B cell (primary cell): Measurements from ENCODE around the gene CHST10. TPM values are rescaled to one million over a fixed set of nuclear protein-coding genes. Genes with fewer than 3 reads are reported as not detected.

ENCODE experiments used
- ATAC-seq: fragments of 200-7000 bp; cut with Tn5 transposase; one replicate; pipeline ENCODE4 v1.10.0; 2021; ENCODE audit warnings: low read depth, mild to moderate bottlenecking, moderate number of reproducible peaks, moderate library complexity
- CTCF ChIA-PET: fragments of 350-600 bp; sonication (Branson Sonifier 250); formaldehyde crosslinking; loops from one replicate; lab custom pipeline; 2021; ENCODE audit warnings: antibody characterized with exemption, inconsistent platforms; lab: Charles Lee
- POLR2A ChIA-PET: fragments of 350-600 bp; sonication (Branson Sonifier 250); formaldehyde crosslinking; loops from one replicate; lab custom pipeline; 2021; ENCODE audit warnings: antibody characterized with exemption; lab: Charles Lee
- DNase-seq: peaks from one replicate; pipeline ENCODE4 v3.0.0; 2013
- H2AFZ ChIP-seq: 2 replicates; pipeline ENCODE4 v1.6.1; 2012; ENCODE audit warnings: mild to moderate bottlenecking, low read depth, low read length; ENCODE audit not compliant: insufficient read depth, poor library complexity, severe bottlenecking
- H3K27ac ChIP-seq, 2 donors: 1 replicate in 1 of 2; 2 replicates in 1 of 2; pipeline ENCODE4 v1.5.1; 2012 to 2013; ENCODE audit warnings: low read length in 2 of 2, mild to moderate bottlenecking in 2 of 2, moderate library complexity in 1 of 2
- H3K27me3 ChIP-seq, 4 experiments: fragments of 200-600 bp in 1 of 4; sonication (generic) in 1 of 4; replicated peaks in 1 of 4; 1 replicate in 2 of 4; 2 replicates in 2 of 4; pipeline versions ENCODE4 v1.6.1 to v1.7.0; 2013 to 2016; ENCODE audit warnings: low read length in 3 of 4, mild to moderate bottlenecking in 2 of 4, mixed read lengths in 1 of 4, moderate library complexity in 1 of 4; ENCODE audit not compliant: insufficient read depth in 4 of 4, control insufficient read depth in 3 of 4; ENCODE audit errors: control extremely low read depth in 1 of 4
- H3K36me3 ChIP-seq, 2 experiments: replicated peaks in 1 of 2; 1 replicate in 1 of 2; 2 replicates in 1 of 2; pipeline versions ENCODE4 v1.6.1 to v1.7.1; 2013; ENCODE audit warnings: low read length in 1 of 2; ENCODE audit not compliant: insufficient read depth in 2 of 2, control insufficient read depth in 1 of 2; ENCODE audit errors: control extremely low read depth in 1 of 2, extremely low read depth in 1 of 2
- H3K4me1 ChIP-seq, 2 donors: fragments of 200-600 bp in 1 of 2; sonication (generic) in 1 of 2; 1 replicate in 1 of 2; 2 replicates in 1 of 2; pipeline versions ENCODE4 v1.5.1 to v1.6.1; 2013 to 2017; ENCODE audit warnings: low read length in 2 of 2; ENCODE audit not compliant: control insufficient read depth in 2 of 2, insufficient read depth in 2 of 2
- H3K4me2 ChIP-seq: replicated peaks from 2 replicates; pipeline ENCODE3; 2012; ENCODE audit warnings: mild to moderate bottlenecking, low read depth, low read length; ENCODE audit not compliant: poor library complexity, severe bottlenecking
- H3K4me3 ChIP-seq, 5 experiments: fragments of 200-600 bp in 1 of 5; sonication (generic) in 1 of 5; 1 replicate in 3 of 5; 2 replicates in 2 of 5; pipeline versions ENCODE4 v1.5.1 to v1.7.0; 2011 to 2016; ENCODE audit warnings: low read length in 4 of 5, mild to moderate bottlenecking in 4 of 5, low read depth in 2 of 5, control low read depth in 1 of 5, moderate library complexity in 1 of 5; ENCODE audit not compliant: insufficient read depth in 1 of 5; ENCODE audit errors: control extremely low read depth in 1 of 5, extremely low read depth in 1 of 5
- H3K79me2 ChIP-seq: fragments of 200-600 bp; sonication (generic); one replicate; pipeline ENCODE4 v1.6.0; 2016; ENCODE audit warnings: low read length; ENCODE audit not compliant: control insufficient read depth, insufficient read depth
- H3K9ac ChIP-seq: fragments of 200-600 bp; sonication (generic); 2 replicates; pipeline ENCODE4 v1.6.1; 2017; ENCODE audit warnings: mild to moderate bottlenecking, low read length, moderate library complexity
- H3K9me3 ChIP-seq, 3 donors: one replicate each; pipeline versions ENCODE4 v1.6.1 to v1.7.1; 2013; ENCODE audit warnings: low read length in 2 of 3; ENCODE audit not compliant: control insufficient read depth in 2 of 3, insufficient read depth in 1 of 3; ENCODE audit errors: control extremely low read depth in 1 of 3
- H4K20me1 ChIP-seq: 2 replicates; pipeline ENCODE4 v1.6.0; 2012; ENCODE audit warnings: mild to moderate bottlenecking, low read length; ENCODE audit not compliant: insufficient read depth, control insufficient read depth, poor library complexity, severe bottlenecking
- H3K27ac Mint-ChIP-seq: one replicate; pipeline ENCODE4 v1.8.0; 2021; ENCODE audit warnings: mixed read lengths
- H3K27me3 Mint-ChIP-seq: one replicate; pipeline ENCODE4 v1.8.0; 2021; ENCODE audit warnings: mixed read lengths
- H3K4me1 Mint-ChIP-seq: one replicate; pipeline ENCODE4 v1.8.0; 2021; ENCODE audit warnings: mixed read lengths
- H3K4me3 Mint-ChIP-seq: one replicate; pipeline ENCODE4 v1.8.0; 2021; ENCODE audit warnings: mixed read lengths
- H3K9me3 Mint-ChIP-seq: one replicate; pipeline ENCODE4 v1.8.0; 2022; ENCODE audit warnings: mixed read lengths; ENCODE audit not compliant: insufficient read depth
- EZH2 ChIP-seq: IDR thresholded peaks from 2 replicates; pipeline ENCODE4 v1.6.1; 2012; ENCODE audit warnings: borderline replicate concordance, low read depth, mild to moderate bottlenecking, moderate library complexity, low read length; ENCODE audit not compliant: insufficient read depth, poor library complexity, severe bottlenecking
- WGBS: methylation state at CpG from one replicate; pipeline ENCODE4 v1.1.5; 2013; ENCODE audit warnings: missing lambda C conversion rate; ENCODE audit not compliant: insufficient coverage; 5-methylcytosine and 5-hydroxymethylcytosine counted together
- intact Hi-C: fragments of 100-400 bp; cut with micrococcal nuclease; formaldehyde crosslinking; loops from one replicate; pipeline ENCODE4 v1.10.0; 2022
- polyA plus RNA-seq: library from polyadenylated mRNA; depleted of rRNA; stranded (reverse); fragments of >200 nt; gene quantifications from 2 replicates; pipeline ENCODE4 v1.2.3, GENCODE V29; 2012
- total RNA-seq, 2 donors: library from RNA; stranded (reverse); fragments of 120-200 nt in 1 of 2; gene quantifications; 1 replicate in 1 of 2; 2 replicates in 1 of 2; pipeline versions ENCODE4 v1.2.3 to v1.2.4, GENCODE V29; 2013 to 2022
- TF ChIP-seq, protein P1 (sequence below): fragments of 200-600 bp; IDR thresholded peaks from one replicate; pipeline ENCODE4 v1.8.0; 2022; ENCODE audit warnings: antibody characterized with exemption, mild to moderate bottlenecking

Gene CHST10
- total and polyA plus RNA-seq, 2 donors (not counting 1 experiment from before 2014, with no cell fraction given), result 5.2 to 9.9 TPM

DNA sequence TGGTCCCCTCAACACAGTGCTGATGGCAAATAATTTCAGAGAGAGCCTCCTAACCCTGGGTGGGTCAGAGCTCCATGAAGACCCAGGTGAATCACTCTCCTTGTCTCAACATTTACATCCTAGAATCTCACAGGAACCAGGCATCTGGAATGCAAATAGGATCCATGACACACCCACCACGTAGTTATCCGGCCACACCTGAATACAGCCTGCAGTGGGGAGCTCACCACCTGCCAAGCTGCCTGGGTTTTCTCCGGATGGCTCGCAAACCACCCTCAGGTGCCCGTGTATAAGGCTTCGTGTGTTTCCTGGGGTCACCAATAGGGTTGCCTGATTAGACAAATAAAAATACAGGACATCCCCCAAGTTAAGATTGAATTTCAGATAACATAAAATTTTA is 9.9 kb downstream of the CHST10 start:
- H3K27me3 ChIP-seq, result no peaks in the 10 kb centered on the region
- TF ChIP-seq, protein P1, sequence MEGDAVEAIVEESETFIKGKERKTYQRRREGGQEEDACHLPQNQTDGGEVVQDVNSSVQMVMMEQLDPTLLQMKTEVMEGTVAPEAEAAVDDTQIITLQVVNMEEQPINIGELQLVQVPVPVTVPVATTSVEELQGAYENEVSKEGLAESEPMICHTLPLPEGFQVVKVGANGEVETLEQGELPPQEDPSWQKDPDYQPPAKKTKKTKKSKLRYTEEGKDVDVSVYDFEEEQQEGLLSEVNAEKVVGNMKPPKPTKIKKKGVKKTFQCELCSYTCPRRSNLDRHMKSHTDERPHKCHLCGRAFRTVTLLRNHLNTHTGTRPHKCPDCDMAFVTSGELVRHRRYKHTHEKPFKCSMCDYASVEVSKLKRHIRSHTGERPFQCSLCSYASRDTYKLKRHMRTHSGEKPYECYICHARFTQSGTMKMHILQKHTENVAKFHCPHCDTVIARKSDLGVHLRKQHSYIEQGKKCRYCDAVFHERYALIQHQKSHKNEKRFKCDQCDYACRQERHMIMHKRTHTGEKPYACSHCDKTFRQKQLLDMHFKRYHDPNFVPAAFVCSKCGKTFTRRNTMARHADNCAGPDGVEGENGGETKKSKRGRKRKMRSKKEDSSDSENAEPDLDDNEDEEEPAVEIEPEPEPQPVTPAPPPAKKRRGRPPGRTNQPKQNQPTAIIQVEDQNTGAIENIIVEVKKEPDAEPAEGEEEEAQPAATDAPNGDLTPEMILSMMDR, result no peak
- TF ChIP-seq EZH2, result no peak
- H3K9ac ChIP-seq, result no peak overlapping the region
- no peaks in the 10 kb centered on the region for H4K20me1 ChIP-seq
- Mint-ChIP-seq H3K9me3 (no peaks in the 10 kb centered on the region), H3K27me3 (no peaks in the 10 kb centered on the region), H3K4me1 (no peaks in the 10 kb centered on the region), H3K4me3 (no peak overlapping the region), H3K27ac (no peak overlapping the region)
- no peak overlapping the region for H3K4me3 ChIP-seq
- ATAC-seq, result no peak
- DNase-seq, result no peak
- H3K27ac ChIP-seq, result no peak overlapping the region
- 93% methylated on average over 4 of the region's 6 CpGs for WGBS
- H3K9me3 ChIP-seq, result no peaks in the 10 kb centered on the region
- H3K36me3 ChIP-seq, result peaks cover 0 to 6% of the 10 kb centered on the region in 2 experiments
- H2AFZ ChIP-seq, result no peak overlapping the region
- ChIA-PET POLR2A (no interaction called here), CTCF (no interaction called here)
- H3K4me1 ChIP-seq, result no peaks in the 10 kb centered on the region
- H3K79me2 ChIP-seq, result no peaks in the 10 kb centered on the region
- H3K4me2 ChIP-seq, result no peak overlapping the region
- intact Hi-C loops, result no loop called here

DNA sequence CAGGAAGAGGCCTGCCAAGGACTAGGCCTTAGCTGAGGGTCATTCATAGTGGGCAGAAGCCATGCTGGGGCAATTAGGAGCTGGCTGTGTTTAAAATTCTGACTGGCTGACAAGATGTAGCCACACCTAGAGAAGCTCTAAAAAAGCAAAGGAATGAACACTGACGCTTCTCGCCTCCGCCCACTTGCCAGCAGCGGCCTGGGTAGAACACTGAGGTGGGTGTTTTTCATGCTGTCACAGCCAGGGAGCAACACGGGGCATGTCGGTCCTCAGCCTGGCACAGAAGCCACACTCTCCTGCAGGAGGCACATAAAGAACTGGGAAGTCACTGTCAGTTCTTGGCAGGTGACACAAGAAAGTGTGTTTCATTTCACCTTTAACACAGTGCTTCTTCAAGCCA is 10.4 kb downstream of the CHST10 start:
- 78% methylated on average over 6 of the region's 6 CpGs for WGBS
- Histone ChIP-seq H3K4me1 (no peaks in the 10 kb centered on the region), H3K36me3 (peaks cover 0 to 6% of the 10 kb centered on the region in 2 experiments), H3K27ac (no peak overlapping the region), H3K4me3 (no peak overlapping the region), H4K20me1 (no peaks in the 10 kb centered on the region), H3K9me3 (no peaks in the 10 kb centered on the region), H3K79me2 (no peaks in the 10 kb centered on the region), H2AFZ (no peak overlapping the region), H3K9ac (no peak overlapping the region), H3K27me3 (no peaks in the 10 kb centered on the region), H3K4me2 (no peak overlapping the region)
- H3K4me3 Mint-ChIP-seq, result no peak overlapping the region
- ChIA-PET CTCF (no interaction called here), POLR2A (no interaction called here)
- ATAC-seq, result no peak
- no peak for DNase-seq
- H3K27ac Mint-ChIP-seq, result no peak overlapping the region
- H3K4me1 Mint-ChIP-seq, result no peaks in the 10 kb centered on the region
- no peaks in the 10 kb centered on the region for H3K9me3 Mint-ChIP-seq
- intact Hi-C loops, result no loop called here
- TF ChIP-seq, protein P1, result no peak
- no peak for TF ChIP-seq EZH2
- no peaks in the 10 kb centered on the region for H3K27me3 Mint-ChIP-seq
